Effector memory CD8-positive, alpha-beta T cell (primary cell): ENCODE data around the gene EIF2S2.

Experiments used
- ATAC-seq: fragments of 150-1000 bp; cut with Tn5 transposase; replicated peaks from 2 replicates; pipeline ENCODE4 v1.10.0; 2021; ENCODE audit warnings: mild to moderate bottlenecking, moderate library complexity
- DNase-seq, 3 experiments: peaks; one replicate each; pipeline ENCODE4 v3.0.0; 2021
- H3K27ac Mint-ChIP-seq, 2 donors: one replicate each; pipeline ENCODE4 v1.8.0; 2022; ENCODE audit warnings: mild to moderate bottlenecking in 2 of 2, mixed read lengths in 2 of 2, moderate library complexity in 2 of 2
- H3K27me3 Mint-ChIP-seq, 2 donors: one replicate each; pipeline ENCODE4 v1.8.0; 2022; ENCODE audit warnings: mixed read lengths in 2 of 2
- H3K36me3 Mint-ChIP-seq: one replicate; pipeline ENCODE4 v1.8.0; 2022; ENCODE audit warnings: mild to moderate bottlenecking, moderate library complexity, mixed read lengths; ENCODE audit not compliant: insufficient read depth
- H3K4me1 Mint-ChIP-seq, 2 donors: one replicate each; pipeline ENCODE4 v1.8.0; 2022; ENCODE audit warnings: low read depth in 2 of 2, mixed read lengths in 2 of 2
- H3K4me3 Mint-ChIP-seq, 2 donors: one replicate each; pipeline ENCODE4 v1.8.0; 2022; ENCODE audit warnings: mild to moderate bottlenecking in 2 of 2, mixed read lengths in 2 of 2, moderate library complexity in 2 of 2
- H3K9me3 Mint-ChIP-seq, 2 donors: one replicate each; pipeline ENCODE4 v1.8.0; 2022; ENCODE audit warnings: mixed read lengths in 2 of 2

EIF2S2 gene

GRCh38 chr20:34090645-34091044 is 21.4 kb downstream of the EIF2S2 start:
- no peak overlapping the region for H3K4me3 Mint-ChIP-seq
- H3K27me3 Mint-ChIP-seq: no peaks in the 10 kb centered on the region
- no peak for ATAC-seq
- no peaks in the 10 kb centered on the region for H3K9me3 Mint-ChIP-seq
- peak overlapping the region; percentile 25 to 71 for H3K27ac Mint-ChIP-seq
- peaks cover 90% of the 10 kb centered on the region for H3K36me3 Mint-ChIP-seq
- peaks cover 2 to 7% of the 10 kb centered on the region in 2 donors for H3K4me1 Mint-ChIP-seq
- no peak for DNase-seq

- Mint-ChIP-seq H3K27me3 (no peaks in the 10 kb centered on the region), H3K36me3 (peaks cover 88% of the 10 kb centered on the region), H3K4me1 (peaks cover 5 to 7% of the 10 kb centered on the region in 2 donors), H3K27ac (peak overlapping the region in 1 of 2 donors; percentile 71), H3K9me3 (no peaks in the 10 kb centered on the region), H3K4me3 (no peak overlapping the region)
- no peak for ATAC-seq
- DNase-seq: no peak
Measured at GRCh38 chr20:34089655-34090345, 22.2 kb downstream of the EIF2S2 start.

GRCh38 chr20:34089175-34089479 is 22.9 kb downstream of the EIF2S2 start:
- no peak overlapping the region for H3K27ac Mint-ChIP-seq
- DNase-seq (no peak), ATAC-seq (no peak)
- H3K4me1 Mint-ChIP-seq: peaks cover 8 to 9% of the 10 kb centered on the region in 2 donors
- no peak overlapping the region for H3K4me3 Mint-ChIP-seq
- no peaks in the 10 kb centered on the region for H3K9me3 Mint-ChIP-seq
- no peaks in the 10 kb centered on the region for H3K27me3 Mint-ChIP-seq
- H3K36me3 Mint-ChIP-seq: peaks cover 86% of the 10 kb centered on the region

- ATAC-seq (no peak), DNase-seq (no peak)
- Mint-ChIP-seq H3K36me3 (peaks cover 83% of the 10 kb centered on the region), H3K4me3 (no peak overlapping the region), H3K27me3 (no peaks in the 10 kb centered on the region), H3K9me3 (no peaks in the 10 kb centered on the region), H3K27ac (peak overlapping the region; percentile 25 to 49), H3K4me1 (peaks cover 10 to 13% of the 10 kb centered on the region in 2 donors)
Measured at GRCh38 chr20:34088305-34089174, 23.5 kb downstream of the EIF2S2 start.

- Mint-ChIP-seq H3K36me3 (peaks cover 78% of the 10 kb centered on the region), H3K27me3 (no peaks in the 10 kb centered on the region), H3K4me3 (no peak overlapping the region), H3K27ac (peak overlapping the region; percentile 39 to 85), H3K9me3 (no peaks in the 10 kb centered on the region), H3K4me1 (peaks cover 15 to 22% of the 10 kb centered on the region in 2 donors)
- ATAC-seq: no peak
- no peak for DNase-seq
Measured at GRCh38 chr20:34085544-34086040, 26.5 kb downstream of the EIF2S2 start.

- Mint-ChIP-seq H3K27me3 (no peaks in the 10 kb centered on the region), H3K4me3 (no peak overlapping the region), H3K9me3 (no peaks in the 10 kb centered on the region), H3K36me3 (peaks cover 76% of the 10 kb centered on the region), H3K4me1 (peaks cover 15 to 24% of the 10 kb centered on the region in 2 donors), H3K27ac (peak overlapping the region; percentile 85 to 93)
- DNase-seq (no peak), ATAC-seq (no peak)
Measured at GRCh38 chr20:34084227-34084923, 27.7 kb downstream of the EIF2S2 start.

- H3K27ac Mint-ChIP-seq: peak overlapping the region; percentile 85 to 93
- peaks cover 73% of the 10 kb centered on the region for H3K36me3 Mint-ChIP-seq
- DNase-seq (no peak), ATAC-seq (no peak)
- no peaks in the 10 kb centered on the region for H3K9me3 Mint-ChIP-seq
- peaks cover 15 to 27% of the 10 kb centered on the region in 2 donors for H3K4me1 Mint-ChIP-seq
- H3K27me3 Mint-ChIP-seq: no peaks in the 10 kb centered on the region
- no peak overlapping the region for H3K4me3 Mint-ChIP-seq
Measured at GRCh38 chr20:34083781-34084180, 28.3 kb downstream of the EIF2S2 start.

GRCh38 chr20:34083137-34083536 is 28.9 kb downstream of the EIF2S2 start:
- DNase-seq (no peak), ATAC-seq (no peak)
- no peaks in the 10 kb centered on the region for H3K27me3 Mint-ChIP-seq
- peaks cover 15 to 28% of the 10 kb centered on the region in 2 donors for H3K4me1 Mint-ChIP-seq
- H3K27ac Mint-ChIP-seq: peak overlapping the region; percentile 85 to 93
- no peaks in the 10 kb centered on the region for H3K9me3 Mint-ChIP-seq
- no peak overlapping the region for H3K4me3 Mint-ChIP-seq
- peaks cover 73% of the 10 kb centered on the region for H3K36me3 Mint-ChIP-seq

- peak overlapping the region; percentile 85 to 93 for H3K27ac Mint-ChIP-seq
- H3K4me3 Mint-ChIP-seq: no peak overlapping the region
- H3K27me3 Mint-ChIP-seq: no peaks in the 10 kb centered on the region
- no peaks in the 10 kb centered on the region for H3K9me3 Mint-ChIP-seq
- no peak for ATAC-seq
- H3K4me1 Mint-ChIP-seq: peaks cover 15 to 26% of the 10 kb centered on the region in 2 donors
- peaks cover 73% of the 10 kb centered on the region for H3K36me3 Mint-ChIP-seq
- DNase-seq: no peak
Measured at GRCh38 chr20:34082232-34082887, 29.7 kb downstream of the EIF2S2 start.

GRCh38 chr20:34079818-34080217 is 32.2 kb downstream of the EIF2S2 start:
- H3K27me3 Mint-ChIP-seq: no peaks in the 10 kb centered on the region
- DNase-seq (no peak), ATAC-seq (no peak)
- H3K4me3 Mint-ChIP-seq: no peak overlapping the region
- H3K27ac Mint-ChIP-seq: peak overlapping the region; percentile 84 to 93
- peaks cover 15 to 23% of the 10 kb centered on the region in 2 donors for H3K4me1 Mint-ChIP-seq
- peaks cover 73% of the 10 kb centered on the region for H3K36me3 Mint-ChIP-seq
- H3K9me3 Mint-ChIP-seq: no peaks in the 10 kb centered on the region

GRCh38 chr20:34078540-34078939 is 33.5 kb downstream of the EIF2S2 start:
- Mint-ChIP-seq H3K4me1 (peaks cover 9 to 17% of the 10 kb centered on the region in 2 donors), H3K27ac (peak overlapping the region; percentile 75 to 93), H3K9me3 (no peaks in the 10 kb centered on the region), H3K4me3 (no peak overlapping the region), H3K27me3 (no peaks in the 10 kb centered on the region), H3K36me3 (peaks cover 72% of the 10 kb centered on the region)
- no peak for DNase-seq
- ATAC-seq: no peak

- H3K36me3 Mint-ChIP-seq: peaks cover 63% of the 10 kb centered on the region
- H3K27ac Mint-ChIP-seq: peak overlapping the region; percentile 58 to 70
- H3K4me3 Mint-ChIP-seq: no peak overlapping the region
- H3K9me3 Mint-ChIP-seq: no peaks in the 10 kb centered on the region
- no peak for ATAC-seq
- no peak for DNase-seq
- no peaks in the 10 kb centered on the region for H3K27me3 Mint-ChIP-seq
- H3K4me1 Mint-ChIP-seq: peaks cover 8 to 22% of the 10 kb centered on the region in 2 donors
Measured at GRCh38 chr20:34076952-34077351, 35.1 kb downstream of the EIF2S2 start.

- Mint-ChIP-seq H3K9me3 (no peaks in the 10 kb centered on the region), H3K27ac (peak overlapping the region; percentile 58 to 70), H3K36me3 (peaks cover 60% of the 10 kb centered on the region), H3K27me3 (no peaks in the 10 kb centered on the region), H3K4me3 (no peak overlapping the region), H3K4me1 (peaks cover 6 to 14% of the 10 kb centered on the region in 2 donors)
- no peak for DNase-seq
- no peak for ATAC-seq
Measured at GRCh38 chr20:34075647-34076046, 36.4 kb downstream of the EIF2S2 start.
